ENCODE data around the gene SYNPR.

The SYNPR gene

DNA sequence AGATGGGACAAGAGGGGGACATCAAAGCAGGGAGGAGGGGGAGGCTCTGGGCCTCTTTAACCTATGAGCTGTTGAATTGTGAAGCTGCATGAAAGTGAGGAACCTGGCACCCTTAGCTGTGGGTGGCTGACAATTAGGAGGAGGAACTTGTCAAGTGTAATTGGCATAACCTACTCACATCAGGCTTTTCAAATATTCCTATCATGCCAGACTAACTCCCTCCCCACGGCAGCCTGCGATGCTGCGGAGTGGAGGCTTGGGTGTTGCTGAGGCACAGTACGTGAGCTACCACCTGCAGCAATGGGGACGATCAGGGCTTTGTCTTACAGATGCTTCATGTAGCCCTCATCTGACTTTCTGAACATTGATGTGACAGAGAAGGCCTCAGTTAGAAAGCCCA is 193.7 kb downstream of the SYNPR start:
- DNase-seq (ENCODE audit: low read depth in 3 of 3), result no peak

DNA sequence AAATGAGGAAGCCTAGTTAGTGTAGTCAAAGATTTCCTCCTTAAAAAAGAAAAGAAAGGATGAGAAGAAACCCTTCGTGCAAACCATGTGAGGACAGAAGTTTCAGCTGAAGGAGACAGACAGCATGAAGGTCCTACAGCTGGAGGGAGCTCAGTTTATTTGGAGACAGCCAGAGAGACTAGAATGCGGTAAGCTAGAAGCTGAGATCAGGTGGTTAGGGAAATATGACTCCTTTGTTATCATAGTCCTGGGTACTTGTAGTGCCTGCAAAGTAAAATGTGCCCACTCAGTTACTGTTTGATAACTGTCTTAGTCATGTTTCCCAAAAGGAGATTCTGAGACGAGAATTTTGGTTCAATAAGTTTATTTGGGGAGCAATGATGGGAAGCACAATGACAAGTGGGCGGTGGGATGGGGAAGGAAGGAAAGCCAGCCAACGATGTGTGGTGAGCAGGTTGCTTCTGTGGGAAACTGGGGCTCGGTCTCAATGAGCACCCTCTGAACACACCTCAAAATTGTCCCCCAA is 195.6 kb downstream of the SYNPR start:
- DNase-seq (ENCODE audit: low read depth in 3 of 3), result no peak

DNA sequence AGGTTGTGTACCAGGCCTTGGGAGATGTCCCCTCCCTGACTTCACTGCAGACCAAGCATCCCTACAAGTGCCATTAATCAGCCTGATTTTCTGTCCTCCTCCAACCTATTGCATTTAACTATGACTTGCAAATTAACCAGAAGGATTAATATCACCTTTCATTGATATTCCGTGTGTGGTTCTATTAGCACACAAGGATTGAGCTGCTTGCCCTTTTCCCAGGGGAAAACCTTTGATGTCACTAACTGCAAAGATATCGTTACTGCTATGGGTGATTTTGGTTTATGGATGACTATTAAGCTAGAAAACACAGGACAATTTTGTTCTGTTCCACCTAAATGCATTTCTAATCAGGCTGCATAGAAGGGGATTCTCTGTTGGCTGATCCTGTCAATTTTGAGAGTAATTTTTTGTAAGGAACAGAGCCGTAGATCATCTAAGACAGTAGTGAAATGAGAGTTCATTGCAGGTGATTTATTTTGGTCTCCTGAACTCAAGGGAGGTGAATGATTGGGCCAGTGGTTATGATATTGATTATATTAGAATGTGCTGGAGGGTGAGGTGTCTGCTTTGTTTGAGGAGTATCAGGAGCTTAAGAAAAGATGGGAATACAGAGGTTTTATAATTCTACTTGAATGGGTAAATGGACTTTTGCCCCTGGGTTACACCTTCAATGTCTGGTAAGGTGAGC is 196.9 kb downstream of the SYNPR start:
- DNase-seq (ENCODE audit: low read depth in 3 of 3), result no peak

DNA sequence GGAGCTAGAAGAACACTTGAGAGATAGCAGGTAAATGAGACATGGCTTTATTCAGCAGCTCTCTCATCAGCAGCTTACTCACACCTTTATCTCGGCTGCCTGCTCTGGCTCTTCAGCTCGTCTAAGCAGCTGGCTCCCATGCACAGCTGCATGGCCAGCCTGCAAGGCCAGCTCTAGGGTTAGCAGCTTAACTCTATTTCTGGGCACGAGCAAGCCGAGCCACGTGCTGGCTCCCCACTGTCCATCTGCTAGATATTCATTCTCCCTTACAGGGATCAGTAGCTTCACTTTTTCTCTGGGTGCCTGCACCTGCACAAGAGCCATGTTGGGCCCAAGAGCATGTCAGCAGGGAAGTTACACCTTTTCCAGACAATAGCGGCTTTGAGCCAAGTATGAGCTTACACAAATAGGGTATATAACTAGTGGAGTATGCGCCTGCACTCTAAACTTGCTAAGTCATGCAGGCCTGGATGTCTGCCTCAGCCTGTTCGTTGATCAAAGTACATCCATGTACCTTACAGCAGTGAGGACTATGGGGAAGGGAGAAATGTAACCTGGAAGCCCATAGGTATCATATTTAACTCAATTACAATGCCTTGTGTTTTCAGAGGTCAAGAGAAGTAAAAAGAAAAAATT is 199.5 kb downstream of the SYNPR start:
- no peak for DNase-seq (ENCODE audit: low read depth in 3 of 3)

DNA sequence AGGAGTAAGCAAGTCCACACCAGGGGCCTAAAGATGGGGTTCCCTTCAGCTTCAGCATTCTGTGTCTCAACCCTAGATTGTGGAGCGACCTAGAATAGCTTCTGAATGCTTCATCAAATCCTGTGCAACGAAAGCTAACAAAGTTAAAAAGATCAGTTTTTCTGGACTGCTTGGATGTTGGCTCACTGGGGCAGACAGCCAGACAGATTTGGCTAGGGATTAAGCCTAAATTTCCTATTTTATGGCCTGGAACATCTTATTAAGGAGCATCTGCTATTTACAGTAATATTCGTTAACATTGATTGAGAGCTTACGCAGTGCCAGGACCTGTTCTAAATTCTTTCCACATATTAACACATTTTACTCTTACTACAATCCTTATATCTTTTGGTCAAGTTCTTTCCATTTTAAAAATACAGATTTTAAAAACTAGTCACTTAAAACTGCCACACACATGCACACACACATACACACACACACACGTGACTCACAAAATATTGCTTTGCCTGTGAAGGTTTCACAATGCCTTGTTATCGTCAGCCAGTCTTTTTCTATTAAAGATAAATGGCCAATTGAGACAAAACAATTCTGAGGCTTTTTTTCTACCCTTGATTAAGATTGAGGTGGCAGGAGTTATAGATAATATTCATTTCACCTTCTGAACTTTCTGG is 201.0 kb downstream of the SYNPR start:
- no peak for DNase-seq (ENCODE audit: low read depth in 3 of 3)

DNA sequence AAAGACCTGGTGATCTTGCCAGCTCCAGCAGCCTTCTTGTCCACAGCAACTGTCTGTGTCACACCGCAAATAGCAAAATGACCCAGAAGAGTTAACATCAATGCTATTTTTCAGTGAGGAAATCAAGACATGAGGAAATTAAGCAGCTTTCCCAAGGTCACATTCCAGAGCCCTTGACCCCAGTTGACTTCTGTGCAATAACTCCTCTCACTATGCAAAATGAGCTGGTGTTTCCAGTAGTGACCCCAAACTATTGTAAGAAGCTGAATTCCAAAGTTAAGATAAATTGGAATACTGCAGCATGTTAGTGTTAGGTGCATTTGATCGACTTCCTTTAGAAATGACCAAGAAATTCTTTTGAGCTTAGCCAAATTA is 201.5 kb downstream of the SYNPR start:
- DNase-seq (ENCODE audit: low read depth in 3 of 3), result no peak

DNA sequence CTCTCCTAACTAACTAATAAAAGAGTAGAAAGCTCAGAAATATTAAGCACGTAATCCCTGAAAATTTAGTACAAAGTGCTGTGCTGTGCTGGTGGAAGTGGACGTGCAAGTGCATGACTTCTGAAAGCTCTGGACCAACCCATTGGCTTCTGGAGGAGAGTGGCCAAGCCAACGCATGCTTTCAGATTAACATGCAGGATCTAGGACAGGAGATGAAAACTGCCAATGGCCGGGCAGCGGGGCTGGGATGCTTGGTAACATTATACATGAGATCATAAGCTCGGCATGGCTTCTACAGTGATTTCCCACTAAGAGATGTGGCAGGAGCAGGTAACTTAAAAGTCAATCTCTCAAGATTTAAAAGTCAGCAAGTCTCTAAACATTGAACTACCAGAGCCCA is 203.5 kb downstream of the SYNPR start:
- DNase-seq (ENCODE audit: low read depth in 3 of 3), result no peak

DNA sequence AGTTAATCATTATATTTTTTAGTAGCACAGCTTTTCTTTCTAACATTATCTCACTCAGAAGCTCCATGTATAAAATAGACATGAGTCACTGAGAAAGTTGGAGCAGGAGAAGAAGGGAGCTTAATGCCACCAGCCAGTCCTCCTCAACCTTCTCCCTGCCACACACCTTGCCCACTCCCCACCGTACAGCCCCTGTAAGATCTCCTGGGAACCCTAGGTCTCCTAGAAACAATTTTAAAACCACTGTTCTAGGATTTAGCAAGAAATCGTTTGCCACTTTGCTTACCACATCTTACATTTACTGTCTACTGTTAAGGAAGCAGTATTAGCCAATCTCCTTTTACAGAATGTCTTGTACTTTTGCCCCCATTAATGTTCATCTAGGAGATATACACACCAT is 204.2 kb downstream of the SYNPR start:
- DNase-seq (ENCODE audit: low read depth in 3 of 3), result no peak

DNA sequence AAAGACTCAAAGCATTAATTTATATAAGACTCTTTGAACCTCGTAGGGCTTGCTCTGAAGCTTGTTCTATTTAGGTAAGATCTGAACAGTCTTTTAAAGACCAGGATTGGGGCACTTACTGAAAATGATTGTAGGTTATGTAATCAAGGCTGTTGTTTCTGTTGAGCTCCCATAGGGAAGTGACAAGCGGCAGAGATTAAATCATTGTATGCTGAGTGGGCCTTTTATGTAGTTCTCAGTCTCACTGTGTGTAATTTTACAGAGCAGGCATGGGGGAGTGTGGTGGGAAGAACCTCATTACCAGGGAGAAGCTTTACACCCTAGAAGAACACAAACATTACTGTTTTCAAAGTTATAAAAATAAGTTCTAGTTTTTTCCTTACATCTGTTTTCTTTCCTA is 214.4 kb downstream of the SYNPR start:
- DNase-seq (ENCODE audit: low read depth in 3 of 3), result no peak

DNA sequence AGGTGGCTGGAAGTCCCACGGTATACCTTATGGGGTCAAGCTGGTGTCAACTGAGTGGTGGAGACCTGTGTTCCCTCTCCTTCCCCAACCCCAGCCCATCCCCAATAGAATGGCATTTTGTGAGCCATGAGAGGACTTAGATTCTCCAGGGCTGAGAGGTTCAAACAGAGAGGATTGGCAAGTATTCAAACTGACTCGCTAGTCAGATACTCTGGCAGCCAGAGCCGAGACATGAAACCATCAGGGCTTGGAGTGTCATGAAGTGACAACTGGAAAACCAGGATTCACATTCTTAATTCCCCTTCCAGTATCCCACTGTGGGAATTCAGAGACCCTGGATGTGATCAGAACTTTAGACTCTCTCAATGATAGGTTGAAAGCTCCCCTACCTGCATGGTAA is 215.0 kb downstream of the SYNPR start:
- DNase-seq (ENCODE audit: low read depth in 3 of 3), result no peak

DNA sequence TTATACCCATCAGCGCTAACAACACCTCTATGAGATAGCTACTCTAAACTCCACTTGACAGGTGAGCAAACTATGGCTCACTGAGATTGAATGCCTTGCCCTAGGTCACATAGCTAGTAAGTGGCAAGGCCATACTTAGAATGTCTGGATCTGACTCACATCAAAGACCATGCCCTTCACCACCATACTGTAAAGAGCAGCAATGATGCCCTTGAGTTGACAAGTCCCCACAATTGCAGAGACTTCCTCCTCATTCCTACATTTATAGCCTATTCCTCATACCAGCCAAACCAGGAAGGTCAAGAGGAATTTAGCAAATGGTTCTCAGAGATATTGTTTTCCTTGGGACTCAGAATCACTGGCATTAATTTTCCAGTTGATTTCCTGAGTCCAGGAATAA is 216.5 kb downstream of the SYNPR start:
- no peak for DNase-seq (ENCODE audit: low read depth in 3 of 3)

DNA sequence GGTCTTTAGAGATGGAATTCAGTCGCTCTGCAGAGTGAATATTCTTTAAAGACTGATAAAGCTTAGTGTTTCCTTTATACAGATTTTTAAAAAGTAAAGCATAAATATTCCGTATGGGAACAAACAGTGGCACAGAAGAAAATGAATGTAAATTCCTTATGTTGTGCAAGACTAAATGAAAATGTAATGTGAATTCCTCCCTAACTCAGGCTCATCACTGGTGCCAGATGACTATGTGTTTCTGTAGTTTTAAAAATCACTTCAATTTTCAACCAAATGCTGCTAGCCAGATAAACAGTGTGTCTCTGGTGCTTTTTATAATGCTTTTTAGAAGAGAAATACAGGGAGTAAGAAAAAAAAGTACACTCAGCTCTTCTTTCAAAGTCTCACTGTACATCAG is 219.5 kb downstream of the SYNPR start:
- no peak for DNase-seq (ENCODE audit: low read depth in 3 of 3)

DNA sequence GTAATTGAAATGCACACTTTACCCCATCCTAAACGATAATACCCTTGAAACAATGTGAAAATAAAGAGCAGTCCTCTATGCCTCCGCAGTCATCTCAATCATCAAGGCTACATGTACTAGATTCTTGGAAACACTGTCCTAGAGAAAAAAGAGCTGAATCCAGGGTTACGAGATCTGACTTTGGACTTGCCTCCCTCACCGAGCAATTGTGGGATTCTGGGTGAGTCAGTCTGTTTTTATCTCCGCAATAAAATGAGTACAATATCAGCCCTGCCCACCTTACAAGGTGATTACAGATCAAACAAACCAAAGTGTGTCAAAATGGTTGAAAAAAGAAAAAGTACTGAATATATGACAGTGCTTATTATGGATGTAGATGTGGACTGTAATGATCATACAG is 222.1 kb downstream of the SYNPR start:
- DNase-seq (ENCODE audit: low read depth in 3 of 3), result no peak

DNA sequence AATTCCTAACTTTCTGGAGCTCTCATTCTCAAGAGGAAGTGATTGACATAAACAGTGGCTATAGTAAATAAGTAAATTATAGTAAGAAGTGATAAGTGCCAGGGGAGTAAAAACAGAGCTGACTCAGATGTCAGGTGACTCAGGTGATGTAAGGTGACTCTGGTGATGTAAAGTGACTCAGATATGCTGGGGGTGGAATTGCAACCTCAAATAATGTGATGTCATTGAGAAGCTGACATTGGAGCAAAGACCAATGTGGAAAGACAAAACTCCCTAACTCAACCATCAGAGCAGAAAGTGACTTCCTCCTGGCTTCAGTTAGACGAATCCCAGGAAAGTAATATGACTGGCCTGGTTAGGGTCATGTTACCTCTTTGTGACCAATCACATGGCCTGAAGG is 230.2 kb downstream of the SYNPR start:
- DNase-seq (ENCODE audit: low read depth in 3 of 3), result no peak

DNA sequence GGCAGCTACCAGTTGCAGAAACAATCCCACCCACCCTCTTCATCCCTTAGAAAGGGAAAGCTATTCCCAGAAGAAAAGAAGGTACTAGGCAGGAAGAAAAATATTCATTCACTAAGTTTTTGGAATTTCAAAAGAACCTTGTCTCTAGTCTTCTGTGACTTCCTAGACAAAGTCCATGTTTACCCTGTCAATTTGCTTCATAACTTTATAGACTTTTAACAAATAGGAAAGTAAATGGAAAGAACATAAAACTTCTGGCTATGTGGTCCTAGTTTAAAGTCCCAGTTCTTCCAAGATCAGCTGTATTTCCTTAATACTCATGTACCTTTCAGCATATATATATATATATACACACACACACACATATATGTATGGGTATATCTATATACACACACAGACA is 230.7 kb downstream of the SYNPR start:
- no peak for DNase-seq (ENCODE audit: low read depth in 3 of 3)

DNA sequence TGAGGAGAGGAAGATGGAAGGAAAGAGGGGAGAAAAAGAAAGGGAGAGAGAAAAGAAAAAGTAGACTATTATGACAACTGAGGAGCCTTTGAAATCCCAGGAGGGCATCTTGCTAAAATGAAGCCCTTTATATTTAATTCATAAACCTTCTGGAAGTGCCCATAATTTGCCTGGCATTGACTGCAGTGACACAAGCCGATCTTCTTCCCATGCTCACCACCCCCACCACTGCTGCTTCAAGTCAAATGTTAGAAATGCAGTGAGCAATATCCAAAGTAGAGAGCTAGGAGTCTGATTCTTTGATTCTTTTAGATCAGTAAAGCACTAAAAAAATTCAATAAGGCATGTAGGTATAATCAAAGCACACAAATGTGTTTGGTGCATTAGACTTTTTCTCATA is 235.7 kb downstream of the SYNPR start:
- no peak for DNase-seq (ENCODE audit: low read depth in 3 of 3)

DNA sequence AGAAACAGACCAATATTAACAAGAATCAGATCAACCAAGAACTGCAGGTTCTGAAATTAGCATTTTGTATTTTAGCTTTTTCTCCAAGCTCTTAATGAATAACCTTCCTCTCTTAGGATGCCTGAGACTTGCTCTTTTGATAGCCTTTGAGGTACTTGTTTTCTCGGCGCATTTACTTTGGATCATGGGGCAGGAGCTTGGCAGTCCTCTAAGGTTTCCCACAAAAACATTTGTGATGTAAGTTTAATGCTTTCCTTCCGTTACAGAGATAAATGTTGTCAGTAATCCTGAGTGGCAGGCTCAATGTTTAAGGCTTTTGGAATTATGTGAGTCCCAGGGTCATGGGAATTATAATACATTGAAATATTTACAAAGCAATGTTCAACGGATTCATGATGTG is 236.6 kb downstream of the SYNPR start:
- DNase-seq (ENCODE audit: low read depth in 3 of 3), result no peak

DNA sequence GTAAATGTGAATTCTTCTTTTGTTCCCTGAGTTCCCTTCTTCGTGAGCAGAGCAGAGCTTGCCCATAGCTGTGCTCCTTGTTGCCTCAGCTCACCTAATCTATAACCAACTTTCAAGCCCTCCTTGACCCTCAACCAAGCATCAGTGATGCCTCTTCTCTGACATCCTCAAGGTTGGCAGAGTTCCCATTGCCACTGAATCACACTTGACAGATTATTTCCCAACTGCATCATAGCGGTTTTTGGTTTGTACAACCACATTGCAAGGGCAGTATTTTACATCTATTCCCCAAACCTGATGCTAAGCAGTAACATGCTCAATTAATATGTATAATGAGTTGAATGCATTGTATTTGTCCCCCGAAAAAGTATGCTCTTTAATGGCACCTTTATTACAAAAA is 241.3 kb downstream of the SYNPR start:
- DNase-seq (ENCODE audit: low read depth in 3 of 3), result no peak

DNA sequence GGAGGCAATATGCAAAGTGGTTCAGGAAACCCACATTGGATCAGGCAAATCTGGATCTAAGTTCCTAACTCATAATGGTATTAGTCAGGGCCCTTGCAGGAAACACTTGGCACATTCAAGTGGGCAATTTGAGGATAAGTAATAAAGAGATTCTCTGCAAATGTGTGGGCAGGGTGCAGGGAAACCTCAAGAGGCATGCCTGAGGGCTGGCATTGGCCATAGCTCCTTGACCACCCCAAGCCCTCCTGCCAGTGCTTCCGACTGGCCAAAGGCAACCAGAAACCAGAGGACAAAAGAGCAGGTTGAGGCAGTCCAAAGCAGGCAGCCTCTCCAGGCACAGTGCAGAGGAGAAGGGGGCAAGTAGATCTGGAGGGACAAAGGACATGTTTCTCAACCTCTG is 243.5 kb downstream of the SYNPR start:
- DNase-seq (ENCODE audit: low read depth in 3 of 3), result no peak

DNA sequence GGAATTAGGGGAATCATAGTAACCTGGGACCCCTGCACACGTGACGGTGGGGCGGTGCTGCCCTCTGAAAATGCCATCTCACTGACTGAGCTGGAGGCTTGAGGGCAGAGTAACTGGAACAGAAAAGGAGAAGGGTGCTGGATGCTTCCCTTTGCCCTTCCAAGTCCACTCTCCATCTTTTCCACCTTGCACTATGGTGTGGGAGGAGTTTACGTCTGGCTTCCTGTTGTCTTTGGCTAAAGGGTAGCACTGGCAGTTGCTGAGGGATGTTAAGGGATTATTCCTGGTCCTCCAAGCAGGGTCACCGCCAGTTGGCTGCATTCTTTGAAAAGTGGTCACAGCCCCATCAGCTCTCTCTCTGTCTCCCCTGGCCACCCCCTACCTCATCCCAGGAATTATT is 245.0 kb downstream of the SYNPR start:
- no peak for DNase-seq (ENCODE audit: low read depth in 3 of 3)

DNA sequence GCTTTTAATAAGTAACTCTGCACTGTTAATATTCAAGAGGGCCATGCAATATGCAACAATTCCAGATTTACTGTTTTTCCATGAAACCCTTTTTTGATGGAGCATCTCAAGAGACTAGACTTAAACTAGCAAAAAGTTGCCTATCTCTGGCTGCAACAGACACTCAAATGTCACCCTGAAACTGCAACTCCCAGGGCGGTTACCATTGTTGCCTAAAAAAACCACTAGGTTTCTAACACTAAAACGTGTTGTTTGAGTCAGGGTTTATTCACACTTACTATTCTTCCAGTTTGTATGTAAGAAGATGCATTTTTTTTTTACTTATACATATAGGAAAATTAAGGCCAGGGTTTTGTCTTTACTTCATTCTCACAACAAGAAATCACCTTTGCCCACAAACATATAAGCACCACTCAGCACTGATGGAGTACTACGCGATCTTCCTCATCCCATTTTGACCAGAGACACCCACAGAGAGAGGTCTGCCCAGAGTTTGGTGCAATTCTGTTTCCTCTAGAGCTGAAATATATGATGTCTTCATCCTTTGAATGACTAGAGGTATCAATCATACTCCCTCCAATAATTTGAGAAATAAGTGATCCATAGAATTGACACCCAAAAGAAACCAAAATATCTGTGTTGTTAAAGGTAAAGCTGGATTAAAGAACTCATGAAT is 250.4 kb downstream of the SYNPR start:
- DNase-seq (ENCODE audit: low read depth in 3 of 3), result no peak

DNA sequence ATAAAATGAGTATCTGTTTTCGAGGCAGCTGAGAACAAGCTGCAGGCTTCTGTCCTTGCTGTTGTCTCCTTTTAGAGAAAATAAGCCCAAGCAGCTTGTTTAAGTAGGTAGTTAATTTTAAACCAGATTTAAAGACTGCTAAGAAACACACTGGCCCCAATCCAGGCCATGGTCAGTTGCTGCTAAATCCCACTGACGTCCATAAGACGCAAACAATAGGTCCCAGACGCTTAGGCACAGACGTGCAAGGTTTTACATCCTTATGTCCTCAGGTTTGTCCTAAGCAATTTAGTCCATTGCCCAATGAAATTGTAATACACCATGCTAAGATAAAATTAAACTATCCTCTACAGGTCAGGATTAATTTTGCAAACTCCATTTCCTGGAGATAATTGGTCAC is 254.4 kb downstream of the SYNPR start:
- DNase-seq (ENCODE audit: low read depth in 3 of 3), result no peak

DNA sequence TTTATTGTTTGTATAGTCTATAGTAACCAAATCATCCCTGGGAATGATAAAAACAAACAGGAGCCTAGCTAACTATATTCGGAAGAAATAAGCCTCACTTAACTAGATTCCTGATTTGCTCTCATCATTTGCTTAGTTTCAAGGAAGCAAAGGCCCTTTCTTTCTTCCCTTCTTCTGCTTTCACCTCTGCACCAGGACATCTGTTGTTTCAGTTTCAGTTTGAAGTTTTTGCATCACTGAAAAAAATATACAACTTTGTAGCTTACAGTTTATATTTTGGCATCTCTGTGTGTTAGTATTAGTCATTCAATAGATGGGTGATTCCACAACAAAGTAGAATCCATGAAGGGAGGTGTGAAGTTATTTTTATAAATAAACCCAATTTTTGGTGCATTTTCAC is 260.8 kb downstream of the SYNPR start:
- no peak for DNase-seq (ENCODE audit: low read depth in 3 of 3)

Measured in stimulated activated CD4-positive, alpha-beta T cell treated with anti-CD3 and anti-CD28 coated beads, TNF-alpha, amount 100 ng/mL, for 24 hours (primary cell).